Right renal pelvis (tissue), 4 donors: ENCODE results near the gene BRAT1. TPM values are rescaled to one million over a fixed set of nuclear protein-coding genes. Genes with fewer than 3 reads are reported as not detected.
A peak's percentile ranks its signal among the peaks of the same experiment; 100 is the strongest.
"Not testable (repeated sequence)": the region's sequence is repeated elsewhere in the genome, so short reads cannot be mapped to it uniquely, and the experiment has no call there.

ENCODE experiments used
- DNase-seq, 4 donors: peaks; one replicate each; pipeline ENCODE4 v3.0.0-alpha.2; 2013; ENCODE audit warnings: low read depth in 4 of 4, low spot score in 3 of 4, missing footprints in 1 of 4
- polyA plus RNA-seq, 4 donors: library from polyadenylated mRNA; unstranded; fragments of 120-200 nt; gene quantifications; one replicate each; pipeline ENCODE4 v1.2.1, GENCODE V29; 2013; ENCODE audit not compliant: insufficient read length in 4 of 4

BRAT1 gene
- polyA plus RNA-seq: 10 to 100 TPM; 27.4 to 40.6 (median 27.6) TPM

DNA sequence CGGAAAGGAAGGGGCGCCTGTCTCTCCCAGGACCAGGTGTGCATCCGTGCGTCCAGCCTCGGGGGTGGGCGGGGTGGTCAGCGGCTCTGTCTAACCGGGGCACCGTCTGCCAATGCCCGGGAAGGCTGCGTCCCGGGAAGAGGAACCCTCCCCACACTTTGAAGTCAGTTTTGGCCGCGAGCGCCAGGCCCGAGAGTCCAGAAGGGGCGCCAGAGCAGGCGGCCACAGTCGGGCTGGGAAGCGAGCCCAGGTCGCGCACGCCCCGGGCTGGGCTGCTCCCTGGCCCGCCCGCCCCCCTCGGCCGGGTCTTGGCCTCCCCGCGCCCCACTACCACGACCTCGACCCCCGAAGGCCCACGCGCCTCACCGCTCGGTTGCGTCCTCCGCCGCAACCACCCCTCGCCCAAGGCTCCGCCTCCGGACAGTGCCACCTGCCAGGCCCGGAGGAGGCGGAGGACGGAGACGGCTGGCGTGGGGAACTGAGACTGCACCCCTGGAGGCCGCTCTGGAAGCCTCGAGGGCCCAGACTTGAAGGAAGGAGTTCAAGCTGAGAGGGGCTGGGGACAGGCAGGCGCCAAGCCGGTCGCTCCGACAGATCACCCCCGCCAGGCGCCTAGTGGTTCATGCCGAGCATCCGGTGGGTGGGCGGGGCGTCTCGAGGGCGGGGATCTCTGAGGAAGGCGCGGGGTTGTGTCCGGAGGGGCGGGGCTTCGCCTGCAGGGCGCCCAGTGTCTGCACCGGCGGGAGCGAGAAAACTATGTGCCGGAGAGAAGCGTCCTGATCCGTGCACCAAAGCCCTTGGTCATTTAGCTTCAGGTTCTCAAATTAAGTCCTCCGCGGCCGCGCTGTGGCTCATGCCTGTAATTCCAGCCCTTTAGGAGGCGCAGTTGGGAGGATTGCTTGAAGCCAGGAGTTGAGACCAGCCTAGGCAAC, at the start of gene BRAT1:
BRAT1 (minus strand) TSS at position 404 of the 932 bp plus-strand sequence. CDS start 1,093 bp downstream, outside the sequence.
- DNase-seq: peak; percentile 84 to 90 (median 88)

DNA sequence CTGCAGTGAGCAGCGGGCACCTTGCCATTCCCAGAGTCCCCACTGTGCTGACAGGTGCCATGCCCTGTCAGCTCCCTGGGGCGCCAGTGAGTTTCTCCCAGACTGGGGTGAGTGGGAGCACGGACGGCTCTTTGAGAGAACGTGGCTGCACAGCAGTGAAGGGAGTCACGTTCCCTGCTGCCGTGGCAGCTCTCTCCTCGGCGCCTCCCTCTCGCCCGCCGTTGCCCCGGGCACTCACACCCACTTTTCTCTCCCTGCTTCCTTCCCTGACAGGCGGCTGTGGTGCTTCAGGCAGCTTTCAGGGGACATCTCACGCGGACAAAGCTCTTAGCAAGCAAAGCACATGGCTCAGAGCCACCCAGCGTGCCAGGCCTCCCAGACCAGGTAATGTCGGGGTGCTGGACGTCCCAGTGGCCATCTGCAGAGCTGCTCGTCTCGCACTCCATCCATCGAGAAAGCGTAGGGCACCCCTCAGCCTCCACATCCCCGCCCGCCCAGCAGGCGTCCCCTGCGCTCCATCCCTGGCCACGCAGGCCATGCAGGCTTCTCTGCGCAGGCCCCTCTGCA, 49.4 kb upstream of the BRAT1 start:
- no peak for DNase-seq

DNA sequence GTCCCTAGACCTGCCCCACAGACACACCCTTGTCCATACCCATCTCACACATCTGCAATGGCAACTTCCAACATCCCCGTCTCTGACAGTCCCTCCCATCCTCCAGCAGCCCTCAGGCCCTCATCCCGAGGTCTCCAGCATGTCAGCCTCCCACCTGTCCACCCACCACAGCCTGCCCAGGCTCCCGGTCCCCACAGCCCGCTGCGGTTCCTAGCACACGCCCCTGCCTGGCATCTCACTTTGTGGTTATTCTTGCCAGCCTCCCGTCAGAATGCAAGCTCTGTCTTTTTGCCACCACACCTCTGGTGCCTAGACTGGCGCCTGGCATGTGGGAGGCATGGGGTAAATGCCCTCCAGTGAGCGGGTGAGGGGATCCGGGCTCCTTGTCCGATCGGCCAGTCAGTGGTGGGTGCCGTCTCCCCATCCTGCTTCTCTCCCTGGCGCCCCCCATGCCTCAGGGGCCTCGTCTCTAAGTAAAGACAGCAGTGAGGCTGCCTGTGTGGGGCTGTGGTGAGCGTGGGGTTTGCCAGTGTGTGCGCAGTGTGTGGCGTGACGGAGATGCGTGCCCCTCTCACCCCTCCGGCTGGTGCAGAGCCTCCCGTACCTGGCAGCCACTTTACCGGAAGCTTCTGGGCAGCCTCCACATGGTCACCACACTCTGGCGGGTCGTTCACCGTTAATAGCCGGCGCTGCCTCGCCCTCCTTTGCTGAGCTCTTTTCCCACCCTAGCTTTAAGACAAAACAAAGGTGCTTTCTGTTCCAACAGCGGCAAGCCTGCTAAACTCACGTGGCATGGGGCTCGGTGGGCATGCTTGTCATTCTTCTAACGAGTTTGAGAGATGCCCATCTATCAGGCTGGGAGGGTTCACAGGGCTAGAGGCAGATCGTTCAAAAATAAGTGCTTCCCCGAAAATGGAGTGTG, 48.0 kb upstream of the BRAT1 start:
- DNase-seq: no peak

DNA sequence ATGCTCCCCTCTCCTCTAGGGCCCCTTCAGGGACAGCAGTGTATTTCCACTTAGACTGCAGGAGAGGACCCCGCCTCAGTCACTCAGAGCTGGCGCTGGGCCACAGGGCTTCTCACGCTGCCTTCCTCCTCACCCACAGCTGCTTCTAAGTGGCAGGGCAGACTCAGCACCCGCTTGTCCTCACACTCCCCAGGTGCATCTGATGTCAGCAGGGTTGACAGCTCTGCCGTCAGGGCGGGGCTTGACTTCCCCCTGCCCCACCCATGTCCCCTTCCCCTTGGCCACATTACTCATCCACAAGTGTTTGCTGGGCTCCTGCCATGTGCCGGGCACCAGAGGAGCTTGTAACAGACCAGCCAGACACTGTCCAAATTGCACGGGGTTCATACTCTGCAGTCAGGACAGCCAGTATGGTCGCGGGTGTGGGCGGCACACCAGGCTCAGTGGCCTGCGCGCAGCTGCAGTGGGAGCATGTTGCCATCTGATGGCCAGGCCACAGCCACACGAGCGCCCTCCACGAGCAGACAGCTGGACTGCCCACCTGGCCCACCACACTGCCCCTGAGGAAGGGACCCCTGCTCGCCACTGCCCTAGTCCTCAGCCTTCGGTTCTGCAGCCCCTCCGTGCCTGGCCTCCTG, 47.2 kb upstream of the BRAT1 start:
- DNase-seq: no peak

DNA sequence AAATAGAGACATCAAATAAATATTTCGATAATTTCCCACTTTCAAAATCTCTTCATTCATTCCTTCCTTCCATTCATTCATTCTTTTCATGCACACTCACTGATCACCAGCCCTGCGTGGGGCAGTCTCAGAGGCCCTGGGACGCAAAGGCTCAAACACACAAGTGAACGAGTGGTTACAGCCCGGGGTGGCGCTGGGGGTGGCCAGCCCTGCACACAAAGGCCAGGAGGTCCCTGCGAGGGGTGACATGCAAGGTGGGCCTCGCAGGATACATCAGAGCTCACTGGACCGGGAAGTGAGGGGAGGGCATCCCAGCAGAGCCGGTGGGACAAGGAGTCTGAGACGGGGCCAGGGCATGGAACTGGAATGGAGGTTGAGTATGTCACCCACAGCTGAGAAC, 46.6 kb upstream of the BRAT1 start:
- no peak for DNase-seq

DNA sequence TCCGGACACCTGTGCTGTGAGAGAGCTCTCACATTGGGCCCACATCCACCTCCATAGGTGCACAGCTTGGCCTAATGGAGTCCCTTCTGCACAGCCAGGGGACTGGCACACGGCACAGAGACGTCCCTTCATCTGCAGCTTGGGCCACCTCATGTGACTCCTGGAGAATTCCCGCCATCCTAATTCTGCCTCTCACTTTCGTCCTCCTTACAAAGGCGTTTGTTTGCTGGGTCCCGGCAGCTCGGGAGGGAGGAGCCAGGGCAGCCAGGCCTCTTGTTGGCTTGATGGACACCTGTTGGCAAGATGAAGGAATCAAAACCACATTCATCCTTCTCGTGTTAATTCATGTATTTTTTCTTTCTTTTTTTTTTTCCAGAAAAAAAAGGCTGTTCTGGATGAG, 45.7 kb upstream of the BRAT1 start:
- no peak for DNase-seq

DNA sequence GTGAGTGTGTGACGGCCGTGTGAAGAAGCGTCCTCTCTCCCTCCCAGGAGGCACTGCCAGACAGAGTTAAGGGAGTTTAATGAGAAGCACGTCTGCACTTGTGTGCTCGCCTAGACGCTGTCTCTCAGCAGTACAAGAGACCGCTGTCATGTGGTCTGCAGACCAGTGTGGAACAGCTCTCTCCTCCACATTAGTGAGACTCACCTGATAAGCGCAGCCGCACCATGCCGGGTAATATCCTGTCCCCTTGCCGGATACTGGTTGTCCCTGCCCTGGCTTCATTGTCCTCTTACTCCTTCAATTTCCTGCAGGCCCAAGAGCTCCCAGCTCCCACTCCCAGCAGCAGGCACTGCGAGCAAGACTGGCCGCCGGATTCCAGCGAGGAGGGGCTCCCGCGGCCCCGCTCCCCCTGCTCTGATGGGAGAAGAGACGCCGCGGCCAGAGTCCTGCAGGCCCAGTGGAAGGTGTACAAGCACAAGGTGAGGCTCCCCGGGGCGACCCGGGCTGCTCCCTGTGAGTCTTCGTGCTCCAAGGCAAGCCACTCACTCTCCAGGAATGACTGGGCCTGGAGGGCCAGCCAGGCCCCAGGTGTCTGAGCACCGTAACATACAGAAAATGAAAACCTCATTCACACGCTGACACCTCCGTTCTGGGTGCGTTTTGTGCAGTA, 43.0 kb upstream of the BRAT1 start:
- no peak for DNase-seq

DNA sequence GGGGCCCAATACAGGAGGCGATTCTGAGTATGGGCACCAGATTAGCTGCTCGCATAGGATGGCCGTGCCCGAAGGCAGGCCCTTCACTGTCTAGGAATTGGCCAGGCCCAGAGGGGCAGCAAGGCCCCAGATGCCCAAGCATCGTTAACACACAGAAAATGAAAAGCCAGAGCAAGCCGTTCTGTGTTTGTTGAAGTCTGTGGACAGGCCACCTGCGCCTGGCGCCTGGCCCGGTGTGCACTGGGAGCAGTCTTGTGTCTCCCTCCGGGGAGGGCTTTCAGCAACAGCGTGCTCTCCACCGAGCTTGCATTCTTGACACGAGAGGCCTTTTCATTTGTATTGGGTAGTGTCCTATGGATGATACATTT, 41.9 kb upstream of the BRAT1 start:
- DNase-seq: no peak

DNA sequence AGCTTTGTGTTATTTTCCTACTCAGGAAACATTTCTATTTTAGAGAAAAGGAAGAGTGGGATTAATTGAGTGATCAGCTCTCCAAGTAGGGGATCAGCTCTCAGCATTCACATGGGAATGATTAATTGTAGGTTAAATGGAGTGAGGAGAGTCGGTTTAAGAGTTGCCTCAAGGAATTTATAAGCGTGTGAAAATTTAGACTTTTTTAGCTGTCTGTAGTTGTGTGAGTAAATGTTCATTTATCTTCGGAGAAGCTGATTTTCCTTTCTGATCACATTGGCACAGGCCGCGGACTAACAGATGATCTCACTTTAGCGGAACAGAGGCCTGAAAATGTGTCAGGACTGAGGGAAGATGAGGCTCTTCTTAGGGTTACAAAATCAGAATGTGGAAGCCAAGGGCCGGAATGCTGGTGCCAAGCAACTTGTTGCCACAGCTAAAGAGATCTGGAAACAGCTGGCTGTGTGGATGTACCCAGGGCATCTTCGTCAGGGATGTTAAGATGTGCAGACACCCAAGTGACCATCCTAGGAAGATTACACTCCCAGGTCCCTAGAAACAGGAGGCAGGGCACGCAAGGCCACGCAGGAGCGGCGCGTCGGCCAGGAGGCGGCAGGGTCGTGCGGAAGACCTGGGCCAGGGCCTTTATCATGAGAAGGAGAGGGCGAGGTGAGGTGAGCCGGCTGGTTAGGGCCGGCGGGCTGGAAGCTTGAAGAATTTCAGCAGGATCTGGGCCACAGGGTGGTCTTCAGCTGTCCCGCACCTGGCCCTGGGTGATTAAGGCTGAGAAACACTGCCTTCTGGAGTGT, 41.3 kb upstream of the BRAT1 start:
- DNase-seq: no peak

DNA sequence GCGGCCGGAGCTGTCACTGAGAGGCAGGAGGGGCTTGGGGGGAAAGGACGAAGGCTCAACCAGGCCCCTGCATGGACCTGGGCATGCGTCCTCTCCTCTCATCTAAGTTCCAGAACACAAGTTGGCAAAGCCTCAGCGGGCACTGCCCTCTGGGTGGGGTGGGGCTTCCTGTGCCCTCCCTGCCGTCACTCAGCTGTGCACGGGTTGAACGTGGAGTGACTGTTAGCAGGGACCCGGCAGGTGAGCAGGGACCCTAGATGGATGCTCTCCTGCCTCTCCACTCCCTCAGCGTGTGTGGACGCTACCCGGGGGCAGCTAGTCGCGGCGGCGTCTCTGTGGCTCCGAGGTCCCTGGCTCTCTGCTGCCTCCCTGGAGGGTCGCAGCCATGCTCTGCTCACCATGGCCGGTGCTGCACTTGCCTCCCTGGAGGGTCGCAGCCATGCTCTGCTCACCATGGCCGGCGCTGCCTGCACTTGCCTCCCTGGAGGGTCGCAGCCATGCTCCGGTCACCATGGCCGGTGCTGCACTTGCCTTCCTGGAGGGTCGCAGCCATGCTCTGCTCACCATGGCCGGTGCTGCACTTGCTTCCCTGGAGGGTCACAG, 40.0 kb upstream of the BRAT1 start:
- DNase-seq: no peak

DNA sequence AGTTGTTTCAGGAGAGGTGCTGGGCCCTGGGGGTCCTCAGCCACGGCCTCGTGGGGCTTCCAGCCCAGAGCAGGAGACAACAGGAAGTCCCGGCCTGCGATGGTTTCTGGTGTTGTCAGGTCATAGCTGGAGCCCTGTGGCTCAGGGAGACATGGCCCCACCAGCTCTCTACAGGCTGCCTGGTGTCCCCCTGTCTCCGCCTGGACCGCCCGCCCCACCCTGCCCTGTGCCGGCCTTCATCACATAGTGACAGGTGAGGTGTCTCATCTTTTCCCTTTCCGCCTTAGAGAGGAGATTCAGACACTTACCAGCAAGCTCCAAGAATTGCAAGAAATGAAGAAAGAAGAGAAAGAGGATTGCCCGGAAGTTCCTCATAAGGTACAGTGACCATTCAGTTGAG, 39.3 kb upstream of the BRAT1 start:
- no peak for DNase-seq

DNA sequence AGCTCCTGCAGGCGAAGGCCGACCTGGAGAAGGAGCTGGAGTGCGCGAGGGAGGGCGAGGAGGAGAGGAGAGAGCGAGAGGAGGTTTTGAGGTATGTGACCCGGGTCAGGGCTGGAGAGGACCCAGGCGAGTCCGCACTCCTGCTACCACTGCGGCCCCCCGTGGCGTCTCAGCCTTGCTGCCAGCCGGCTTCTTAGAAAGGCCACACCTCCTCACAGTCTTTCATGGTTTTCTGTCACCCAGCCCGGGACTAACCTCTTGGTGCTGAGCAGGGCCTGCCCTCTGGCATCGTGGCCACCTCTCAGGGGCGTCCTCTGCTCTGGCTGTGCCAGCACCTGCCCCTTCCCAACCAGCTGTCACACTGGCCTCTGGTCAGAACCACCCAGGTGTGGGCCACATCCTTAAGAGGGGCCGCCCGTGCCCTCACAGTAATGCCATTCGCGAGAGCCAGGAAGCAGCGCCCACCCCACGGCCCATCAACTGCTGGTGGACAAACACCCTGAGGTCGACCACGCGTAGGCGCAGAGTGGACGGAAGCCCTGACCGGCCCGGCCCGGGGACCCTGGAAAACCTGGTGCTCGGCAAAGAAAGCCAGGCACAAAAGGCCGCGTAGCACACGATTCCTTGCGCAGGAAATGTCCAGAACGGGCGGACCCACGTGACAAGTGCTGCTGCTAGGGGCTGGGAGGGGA, 37.9 kb upstream of the BRAT1 start:
- DNase-seq: no peak

DNA sequence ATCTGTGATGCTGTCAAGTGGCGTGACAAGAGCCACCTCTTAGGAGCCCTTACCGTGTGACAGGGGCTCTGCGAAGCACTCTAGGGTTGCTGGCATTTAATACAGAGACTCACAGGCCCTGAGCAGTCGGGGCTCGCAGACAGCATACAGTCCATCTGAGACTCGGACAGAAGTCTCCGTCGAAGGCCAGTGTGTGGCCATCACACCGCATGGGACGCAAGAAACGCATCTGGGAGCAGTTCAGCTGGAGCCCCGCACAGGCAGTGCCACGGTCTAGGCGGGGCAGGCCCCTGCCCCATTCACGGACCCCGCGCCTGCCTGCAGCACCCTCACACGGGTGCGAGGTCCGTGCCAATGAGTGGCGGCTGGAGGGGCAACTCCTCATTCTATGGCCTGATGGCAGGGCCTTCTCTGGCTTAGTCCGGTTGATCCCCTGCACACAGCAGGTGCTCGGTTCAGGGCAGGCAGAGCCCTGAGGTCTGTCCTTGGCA, 37.1 kb upstream of the BRAT1 start:
- no peak for DNase-seq

DNA sequence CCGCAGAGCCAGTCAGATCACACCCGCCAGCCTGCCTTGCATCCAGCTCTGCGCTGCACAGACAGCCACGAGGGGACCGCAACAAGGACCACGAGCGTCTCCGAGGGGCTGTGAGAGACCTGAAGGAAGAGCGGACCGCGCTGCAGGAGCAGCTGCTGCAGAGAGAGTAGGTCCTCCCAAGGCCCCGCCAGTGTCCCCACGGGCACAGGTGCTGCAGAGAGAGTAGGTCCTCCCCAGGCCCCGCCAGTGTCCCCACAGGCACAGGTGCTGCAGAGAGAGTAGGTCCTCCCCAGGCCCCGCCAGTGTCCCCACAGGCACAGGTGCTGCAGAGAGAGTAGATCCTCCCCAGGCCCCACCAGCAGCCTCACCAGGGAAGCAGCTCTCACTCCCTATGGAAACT, 34.6 kb upstream of the BRAT1 start:
- DNase-seq: not testable (repeated sequence)

DNA sequence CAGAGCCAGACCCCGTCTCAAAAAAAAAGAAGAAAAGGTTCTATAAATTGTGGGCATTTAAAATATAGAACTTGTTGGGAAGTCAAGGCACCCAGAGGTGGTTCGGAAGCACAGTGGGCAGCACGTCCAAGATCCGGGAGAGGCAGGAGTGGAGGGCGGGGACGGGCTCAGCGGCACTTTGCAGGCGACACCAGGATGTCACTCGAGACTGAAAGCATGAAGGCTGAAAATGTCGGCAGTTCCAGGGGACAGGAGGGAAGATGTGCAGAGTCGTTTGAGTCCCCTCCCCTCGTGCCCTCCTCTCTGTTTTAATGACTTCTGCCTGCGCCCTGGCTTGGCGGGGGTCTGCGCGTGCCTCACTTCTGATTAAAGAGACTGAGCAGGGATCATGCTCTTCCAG, 34.0 kb upstream of the BRAT1 start:
- DNase-seq: no peak

DNA sequence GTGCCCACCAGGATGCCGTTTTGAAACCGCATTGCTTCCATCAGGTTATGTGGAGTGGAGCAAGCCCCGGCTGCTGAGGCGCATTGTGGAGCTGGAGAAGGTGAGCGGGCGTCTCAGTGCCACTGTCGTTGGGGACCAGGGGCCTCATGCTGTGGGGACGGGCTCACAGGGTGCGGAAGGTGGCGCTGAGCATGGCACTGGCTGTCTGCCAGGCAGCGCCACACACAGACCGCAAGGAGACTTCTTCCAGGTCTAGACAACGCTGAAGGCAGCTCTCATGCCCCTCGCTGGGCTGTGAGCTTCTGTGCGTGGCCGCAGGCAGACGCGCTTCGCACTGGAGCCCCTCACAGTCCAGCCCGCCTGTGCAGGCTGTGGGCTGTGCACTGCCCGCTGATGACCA, 32.5 kb upstream of the BRAT1 start:
- DNase-seq: no peak

DNA sequence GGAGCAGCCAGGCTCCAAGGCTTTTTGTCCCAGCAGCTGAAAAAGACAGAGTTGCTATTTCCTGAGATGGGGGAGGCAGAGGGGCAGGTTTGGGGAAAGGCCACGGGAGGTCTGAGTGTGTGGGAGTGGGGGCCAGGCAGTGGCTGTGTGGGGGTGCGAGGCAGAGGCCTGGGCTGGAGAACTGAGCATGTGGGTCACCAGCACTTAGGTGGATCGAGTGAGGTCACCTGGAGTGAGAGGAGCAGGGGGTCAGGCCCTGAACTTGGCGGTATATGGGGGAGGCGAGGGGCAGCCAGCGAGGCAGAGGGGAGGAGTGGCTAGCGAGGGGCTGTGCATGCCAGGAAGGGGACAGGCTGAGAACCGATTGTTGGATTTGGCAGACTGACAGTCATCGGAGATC, 31.8 kb upstream of the BRAT1 start:
- DNase-seq: no peak
